ENCODE measurements around the gene RNF114.
"Not testable (repeated sequence)": the region's sequence is repeated elsewhere in the genome, so short reads cannot be mapped to it uniquely, and the experiment has no call there.

The RNF114 gene

DNA sequence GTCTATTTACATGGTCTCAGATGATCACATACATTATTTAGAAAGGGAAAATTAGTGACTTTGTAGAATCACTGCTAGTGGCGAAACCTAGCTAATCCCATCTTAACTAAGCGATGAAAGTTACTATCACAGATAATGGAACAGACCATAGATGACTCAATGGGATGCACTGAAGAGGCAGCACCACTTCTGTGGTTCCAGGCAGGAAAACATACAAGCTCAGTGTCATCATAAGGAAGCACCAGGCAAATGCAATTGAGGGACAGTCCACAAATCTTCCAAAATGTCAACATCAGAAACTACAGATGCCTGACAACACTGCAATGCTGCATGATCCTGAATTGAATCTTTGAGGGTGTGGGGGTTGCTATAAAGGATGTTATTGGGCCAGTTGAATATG is 30.7 kb downstream of the RNF114 start:
- DNase-seq (ENCODE audit: low read depth in 1 of 2, low spot score in 1 of 2), result no peak
- TF ChIP-seq JUND (IDR thresholded peaks at IDR 0.05; ENCODE audit: low read depth), result no peak
- in situ Hi-C loops (cut with HindIII; ENCODE audit: low pct_unique_long_range_greater_than_20kb, low sequenced_read_pairs), result no loop called here

DNA sequence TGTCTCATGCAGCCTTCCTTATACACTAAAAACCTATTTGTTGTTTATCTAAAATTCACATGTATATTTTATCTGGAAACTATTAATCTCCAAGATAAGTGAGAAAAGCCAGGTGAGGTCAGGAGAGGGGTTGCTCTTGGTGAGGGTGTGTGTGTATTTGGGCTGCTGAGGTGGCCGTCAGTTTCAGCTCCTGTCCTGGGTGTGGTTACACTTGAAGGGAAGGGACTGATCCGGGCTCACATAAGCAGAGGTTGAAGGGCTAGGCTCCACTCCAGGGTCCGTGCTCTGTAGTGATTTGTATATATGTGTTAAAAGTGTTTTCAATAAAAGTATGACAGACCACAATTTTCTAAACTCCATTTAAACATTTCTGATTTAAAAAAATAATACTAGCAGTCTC is 33.0 kb downstream of the RNF114 start:
- in situ Hi-C loops (cut with HindIII; ENCODE audit: low pct_unique_long_range_greater_than_20kb, low sequenced_read_pairs), result no loop called here
- no peak for DNase-seq (ENCODE audit: low read depth in 1 of 2, low spot score in 1 of 2)
- TF ChIP-seq JUND (IDR thresholded peaks at IDR 0.05; ENCODE audit: low read depth), result no peak

DNA sequence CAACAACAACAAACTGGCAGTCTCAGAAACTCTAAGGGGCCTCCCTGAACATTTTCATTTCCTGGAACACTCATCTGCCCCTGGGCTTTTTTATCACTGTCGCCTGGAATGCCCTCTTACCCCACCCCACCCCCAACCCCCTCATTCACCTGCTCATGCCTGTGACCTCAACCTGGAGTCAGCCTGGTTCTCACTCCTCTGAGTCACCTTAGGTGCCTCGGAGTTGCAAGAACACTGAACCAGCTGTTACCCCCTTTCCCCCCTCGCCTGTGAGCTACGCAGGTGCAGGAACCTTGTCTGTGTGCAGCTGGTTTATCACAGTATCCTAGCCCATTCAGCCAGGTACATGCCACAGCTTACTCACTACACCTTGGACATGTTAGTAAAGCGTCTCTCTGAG is 33.7 kb downstream of the RNF114 start:
- no peak for TF ChIP-seq JUND (IDR thresholded peaks at IDR 0.05; ENCODE audit: low read depth)
- no peak for DNase-seq (ENCODE audit: low read depth in 1 of 2, low spot score in 1 of 2)
- in situ Hi-C loops (cut with HindIII; ENCODE audit: low pct_unique_long_range_greater_than_20kb, low sequenced_read_pairs), result no loop called here

DNA sequence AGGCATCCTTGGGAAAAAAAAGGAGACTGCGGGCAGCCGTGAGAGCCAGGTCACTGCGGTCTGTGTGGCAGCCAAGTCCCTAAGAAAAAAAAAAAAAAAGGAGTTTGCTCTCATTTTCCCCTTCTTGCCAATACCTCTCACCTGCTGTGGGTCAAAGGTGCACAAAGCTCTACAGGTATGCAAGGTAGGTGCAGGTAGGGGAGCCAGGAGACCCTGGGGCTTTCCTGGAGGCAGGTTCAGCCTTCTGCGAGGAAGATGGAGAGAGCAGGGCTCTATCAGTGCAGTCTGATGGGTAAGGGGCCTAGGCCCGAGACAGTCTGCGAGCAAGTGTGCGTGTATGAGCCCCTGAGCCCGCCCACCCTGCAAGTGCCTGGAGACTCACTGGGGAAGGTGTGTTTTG is 34.3 kb downstream of the RNF114 start:
- no peak for DNase-seq (ENCODE audit: low read depth in 1 of 2, low spot score in 1 of 2)
- in situ Hi-C loops (cut with HindIII; ENCODE audit: low pct_unique_long_range_greater_than_20kb, low sequenced_read_pairs), result no loop called here
- TF ChIP-seq JUND (IDR thresholded peaks at IDR 0.05; ENCODE audit: low read depth), result no peak

DNA sequence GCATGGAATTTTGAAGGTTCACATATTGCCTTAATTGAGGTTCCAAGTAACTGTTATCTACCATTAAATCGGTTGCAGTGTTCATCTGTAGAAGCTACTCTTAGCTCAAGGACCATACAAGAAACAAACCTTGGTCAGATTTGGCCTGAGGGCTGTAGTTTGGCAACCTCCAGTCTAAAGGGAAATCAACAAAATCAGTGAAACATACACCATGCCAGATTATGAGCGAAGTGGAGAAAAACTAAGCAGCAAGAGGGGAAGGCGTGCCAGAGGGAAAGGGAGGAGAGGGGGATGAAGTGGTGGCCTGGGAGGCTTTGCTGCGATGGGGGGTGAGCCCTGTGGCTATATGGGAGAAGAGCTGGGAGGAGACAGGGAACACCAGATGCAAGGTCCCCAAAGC is 37.8 kb downstream of the RNF114 start:
- in situ Hi-C loops (cut with HindIII; ENCODE audit: low pct_unique_long_range_greater_than_20kb, low sequenced_read_pairs), result no loop called here
- no peak for DNase-seq (ENCODE audit: low read depth in 1 of 2, low spot score in 1 of 2)
- no peak for TF ChIP-seq JUND (IDR thresholded peaks at IDR 0.05; ENCODE audit: low read depth)

DNA sequence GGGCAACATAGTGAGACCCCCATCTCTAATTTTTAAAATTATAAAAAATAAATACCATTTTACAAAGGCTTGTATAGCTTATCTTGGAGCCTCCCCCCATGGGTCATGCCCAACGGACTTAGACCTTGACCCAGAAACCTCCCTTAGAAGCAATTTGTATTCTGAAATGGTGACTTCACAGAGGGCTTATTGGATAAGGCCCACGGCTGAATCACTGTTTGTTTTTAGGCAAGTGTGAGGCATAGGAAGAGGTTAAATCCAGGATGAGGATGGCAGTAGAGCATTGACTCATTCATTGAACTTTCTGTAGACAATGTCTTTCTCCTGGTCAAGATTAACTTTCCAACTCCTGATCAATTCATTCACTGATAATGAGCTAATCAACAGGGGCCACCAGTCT is 40.3 kb downstream of the RNF114 start:
- TF ChIP-seq JUND (IDR thresholded peaks at IDR 0.05; ENCODE audit: low read depth), result no peak
- in situ Hi-C loops (cut with HindIII; ENCODE audit: low pct_unique_long_range_greater_than_20kb, low sequenced_read_pairs), result no loop called here
- no peak for DNase-seq (ENCODE audit: low read depth in 1 of 2, low spot score in 1 of 2)

DNA sequence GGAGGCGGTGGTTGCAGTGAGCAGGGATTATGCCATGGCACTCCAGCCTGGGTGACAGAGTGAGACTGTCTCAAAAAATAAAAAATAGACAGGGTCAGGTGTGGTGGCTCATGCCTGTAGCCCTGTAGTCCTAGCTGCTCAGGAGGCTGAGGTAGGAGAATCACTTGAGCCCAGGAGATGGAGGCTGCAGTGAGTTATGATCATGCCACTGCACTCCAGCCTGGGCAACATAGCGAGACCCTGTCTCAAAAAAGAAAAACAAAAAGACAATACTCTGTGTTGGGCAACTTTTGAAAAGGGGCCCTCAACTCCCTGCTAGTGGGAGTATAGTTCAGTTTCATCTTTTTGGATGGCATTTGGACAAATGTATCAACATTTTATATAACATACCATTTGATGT is 41.5 kb downstream of the RNF114 start:
- DNase-seq (ENCODE audit: low read depth in 1 of 2, low spot score in 1 of 2); in situ Hi-C loops (cut with HindIII; ENCODE audit: low pct_unique_long_range_greater_than_20kb, low sequenced_read_pairs): not testable (repeated sequence)

DNA sequence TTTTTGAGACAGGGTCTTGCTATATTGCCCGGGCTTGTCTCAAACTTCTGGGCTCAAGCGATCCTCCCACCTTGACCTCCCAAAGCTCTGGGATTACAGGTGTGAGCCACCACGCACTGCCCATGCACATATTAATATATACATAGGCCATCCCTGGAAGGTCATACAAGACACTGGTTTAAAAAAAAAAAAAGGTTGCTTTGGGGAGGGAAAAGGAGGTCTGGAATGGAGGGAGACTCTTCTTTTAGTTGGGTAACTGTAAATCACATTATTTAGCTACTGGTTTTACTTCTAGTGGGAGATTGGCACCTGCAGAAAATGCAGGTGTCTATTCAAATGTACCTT is 42.5 kb downstream of the RNF114 start:
- DNase-seq (ENCODE audit: low read depth in 1 of 2, low spot score in 1 of 2), result no peak
- TF ChIP-seq JUND (IDR thresholded peaks at IDR 0.05; ENCODE audit: low read depth), result no peak
- in situ Hi-C loops (cut with HindIII; ENCODE audit: low pct_unique_long_range_greater_than_20kb, low sequenced_read_pairs), result no loop called here

DNA sequence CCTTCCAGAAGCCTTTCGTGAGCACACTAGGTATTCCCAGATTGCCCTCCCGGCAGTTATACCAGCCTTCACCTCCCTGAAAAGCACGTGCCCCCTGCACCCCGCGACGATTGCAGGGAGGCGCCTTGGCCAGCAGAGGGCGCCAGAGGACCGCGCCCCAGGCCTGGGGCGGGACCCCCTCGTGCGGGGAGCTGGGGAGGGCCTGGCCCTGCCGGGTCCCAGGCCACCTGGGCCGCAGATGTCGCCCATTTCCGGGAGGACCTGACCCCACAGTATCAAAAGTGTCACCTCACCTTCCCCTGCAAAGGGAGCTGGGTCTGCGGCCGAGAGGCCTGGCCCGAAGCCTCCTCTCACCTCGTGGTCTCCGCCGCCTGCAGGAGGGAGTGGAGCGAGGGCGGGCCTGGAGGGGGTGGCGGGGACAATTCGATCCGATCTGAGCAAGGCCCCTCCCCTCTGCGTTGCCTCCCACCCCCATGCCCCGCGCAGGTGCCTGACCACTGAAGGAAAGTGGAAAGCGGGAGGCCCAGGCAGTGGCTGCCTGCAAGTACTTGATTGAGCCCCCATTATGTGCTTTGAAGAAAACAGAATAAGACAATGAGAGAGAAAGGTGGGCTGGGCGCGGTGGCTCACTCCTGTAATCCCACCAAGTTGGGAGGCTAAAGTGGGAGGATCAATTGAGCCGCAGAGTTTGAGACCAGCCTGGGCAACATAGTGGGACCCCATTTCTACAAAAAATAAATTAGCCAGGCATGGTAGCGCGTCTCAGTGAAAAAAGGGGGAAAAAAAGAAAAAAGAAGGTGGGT is 43.0 kb downstream of the RNF114 start:
- DNase-seq (ENCODE audit: low read depth in 1 of 2, low spot score in 1 of 2), result peak; percentile 50 to 74
- no peak for TF ChIP-seq JUND (IDR thresholded peaks at IDR 0.05; ENCODE audit: low read depth)
- in situ Hi-C loops (cut with HindIII; ENCODE audit: low pct_unique_long_range_greater_than_20kb, low sequenced_read_pairs), result no loop called here

DNA sequence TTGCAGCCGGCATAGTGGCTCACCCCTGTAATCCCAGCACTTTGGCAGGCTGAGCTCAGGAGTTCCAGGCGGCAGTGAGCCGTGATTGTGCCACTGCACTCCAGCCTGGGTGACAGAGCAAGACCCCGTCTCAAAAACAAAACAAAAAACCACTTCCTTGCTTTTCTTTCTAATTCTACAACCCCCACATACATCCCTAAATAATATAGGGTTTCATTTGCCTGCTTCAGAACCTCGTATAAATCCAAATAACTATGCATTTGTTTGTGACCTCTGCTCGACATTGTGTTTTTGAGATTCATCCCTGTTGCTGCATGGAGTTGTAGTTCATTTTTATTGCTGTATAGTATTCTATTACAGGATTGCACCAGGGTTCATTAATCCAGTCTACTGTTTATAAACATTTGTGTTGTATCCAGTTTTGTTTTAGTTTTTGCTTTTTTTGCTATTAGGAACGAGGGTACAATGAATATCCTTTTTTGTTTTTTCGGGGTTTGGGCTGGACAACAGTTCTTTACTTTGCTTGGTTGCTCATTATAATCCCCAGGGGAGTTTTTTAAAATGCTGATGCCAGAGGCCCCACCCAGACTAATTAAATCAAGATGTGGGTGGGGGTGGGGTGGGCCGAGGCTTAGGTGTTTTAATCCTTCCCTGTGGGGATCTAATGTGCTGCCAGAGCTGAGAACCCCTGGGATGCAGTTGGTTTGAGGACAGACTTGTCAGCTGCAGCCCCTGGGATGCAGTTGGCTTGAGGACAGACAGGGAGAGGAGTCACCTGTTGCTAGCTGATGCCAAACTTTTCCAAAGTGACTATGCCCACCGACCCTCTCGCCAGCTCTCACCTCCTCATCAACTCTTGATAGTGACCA is 44.2 kb downstream of the RNF114 start:
- in situ Hi-C loops (cut with HindIII; ENCODE audit: low pct_unique_long_range_greater_than_20kb, low sequenced_read_pairs), result no loop called here
- no peak for DNase-seq (ENCODE audit: low read depth in 1 of 2, low spot score in 1 of 2)
- TF ChIP-seq JUND (IDR thresholded peaks at IDR 0.05; ENCODE audit: low read depth), result no peak

DNA sequence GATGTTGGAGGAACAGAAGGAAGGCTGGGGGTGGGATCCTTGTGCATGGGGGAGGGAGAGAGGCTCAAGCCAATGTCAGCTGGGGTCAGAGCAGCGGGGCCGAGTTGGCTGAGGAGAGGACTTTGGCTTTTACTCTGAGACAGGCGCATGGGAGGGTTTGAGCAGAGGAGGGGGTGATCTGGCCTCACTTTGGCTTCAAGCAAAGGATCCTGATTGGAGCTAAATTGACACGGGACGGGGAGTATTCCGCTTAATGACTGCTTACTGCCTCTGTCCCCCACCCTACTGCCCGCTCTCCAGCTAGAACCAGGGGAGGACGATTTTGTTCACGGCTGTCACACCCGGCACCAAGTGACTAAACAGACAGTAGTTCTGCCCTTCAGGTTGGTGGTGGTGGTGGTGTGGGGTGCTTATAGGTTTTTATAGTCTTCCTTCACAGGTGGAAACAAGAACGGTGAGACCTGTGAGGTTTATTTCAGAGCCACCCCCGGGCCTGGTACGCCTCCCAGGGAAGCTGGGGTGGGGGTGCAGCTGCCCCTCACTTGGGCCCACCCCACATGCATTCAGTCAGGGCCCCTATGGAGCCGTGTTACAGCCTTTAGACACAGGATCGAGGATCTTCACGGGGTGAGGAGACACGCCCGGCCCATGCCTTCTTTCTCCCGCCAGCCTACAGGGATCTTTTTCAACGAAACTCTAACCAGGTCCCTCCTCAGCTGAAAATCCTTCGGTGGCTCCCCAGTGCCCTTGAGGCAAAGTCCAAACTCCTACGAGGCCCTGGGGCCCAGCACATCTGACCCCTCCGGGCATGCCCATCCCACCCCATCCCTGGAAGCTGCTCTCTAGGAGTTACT is 45.2 kb downstream of the RNF114 start:
- in situ Hi-C loops (cut with HindIII; ENCODE audit: low pct_unique_long_range_greater_than_20kb, low sequenced_read_pairs), result no loop called here
- no peak for TF ChIP-seq JUND (IDR thresholded peaks at IDR 0.05; ENCODE audit: low read depth)
- DNase-seq (ENCODE audit: low read depth in 1 of 2, low spot score in 1 of 2), result no peak

DNA sequence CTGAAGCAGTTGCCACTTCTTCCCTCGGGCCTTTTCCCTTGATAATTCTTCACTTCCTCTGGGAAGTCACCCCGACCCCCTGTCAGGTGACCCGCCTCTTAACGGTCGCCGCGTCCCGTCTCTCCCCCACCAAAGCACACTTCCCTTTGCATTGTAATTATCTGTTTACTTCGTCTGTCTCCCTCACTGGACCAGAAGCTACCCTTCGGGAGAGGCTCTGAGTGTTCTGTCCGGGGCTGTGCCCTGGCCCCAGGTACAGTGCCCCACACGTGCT is 45.8 kb downstream of the RNF114 start:
- DNase-seq (ENCODE audit: low read depth in 1 of 2, low spot score in 1 of 2), result no peak
- TF ChIP-seq JUND (IDR thresholded peaks at IDR 0.05; ENCODE audit: low read depth), result no peak
- in situ Hi-C loops (cut with HindIII; ENCODE audit: low pct_unique_long_range_greater_than_20kb, low sequenced_read_pairs), result no loop called here
